HG03039 (cell line): ENCODE results near the gene FUS.
"Not testable (repeated sequence)": the region's sequence is repeated elsewhere in the genome, so short reads cannot be mapped to it uniquely, and the experiment has no call there.

ENCODE experiments used
- ATAC-seq: cut with Tn5 transposase; IDR thresholded peaks from one replicate; pipeline ENCODE4 v1.9.1; 2021; ENCODE audit warnings: mild to moderate bottlenecking, moderate library complexity; ENCODE audit not compliant: unreplicated experiment

The FUS gene

GRCh38 chr16:31179747-31180459 is at the start of gene FUS:
Gene FUS, plus strand, starts transcription at chr16:31180139. Its CDS starts 76 bp downstream, at chr16:31180215.
- peak; percentile 59 for ATAC-seq

GRCh38 chr16:31130336-31130891 is 49.5 kb upstream of the FUS start:
- ATAC-seq = no peak

- no peak for ATAC-seq
These were observed 49.0 kb upstream of the FUS start for GRCh38 chr16:31130899-31131298.

- ATAC-seq = no peak
These were observed 48.5 kb upstream of the FUS start for GRCh38 chr16:31131416-31131815.

GRCh38 chr16:31131841-31132271 is 48.1 kb upstream of the FUS start:
- ATAC-seq = no peak

- ATAC-seq = no peak
These were observed 47.5 kb upstream of the FUS start for GRCh38 chr16:31132303-31132979.

GRCh38 chr16:31133046-31133501 is 46.9 kb upstream of the FUS start:
- no peak for ATAC-seq

GRCh38 chr16:31134091-31134571 is 45.8 kb upstream of the FUS start:
- ATAC-seq = no peak

GRCh38 chr16:31134625-31135534 is 45.1 kb upstream of the FUS start:
- no peak for ATAC-seq

- ATAC-seq = no peak
These were observed 44.2 kb upstream of the FUS start, which contains the start of gene PRSS8 for GRCh38 chr16:31135535-31136286. Gene PRSS8, minus strand, starts transcription at chr16:31135727. Its CDS starts 229 bp downstream, at chr16:31135498.

GRCh38 chr16:31136287-31136662 is 43.7 kb upstream of the FUS start:
- no peak for ATAC-seq

- ATAC-seq = not testable (repeated sequence)
These were observed 43.0 kb upstream of the FUS start for GRCh38 chr16:31136822-31137499.

- no peak for ATAC-seq
These were observed 41.0 kb upstream of the FUS start for GRCh38 chr16:31138621-31139578.

- ATAC-seq = not testable (repeated sequence)
These were observed 38.9 kb upstream of the FUS start for GRCh38 chr16:31141071-31141469.

GRCh38 chr16:31141489-31142108 is 38.3 kb upstream of the FUS start:
- ATAC-seq = no peak

- ATAC-seq = peak; percentile 76
These were observed 37.6 kb upstream of the FUS start for GRCh38 chr16:31142109-31143010.
